ENCODE results near the gene STK24. TPM values are rescaled to one million over a fixed set of nuclear protein-coding genes. Genes with fewer than 3 reads are reported as not detected.

Gene STK24
- total and polyA plus RNA-seq, 2 of the 4 experiments (the other 2 are of a cell fraction) = 29.2 to 43.4 TPM

DNA sequence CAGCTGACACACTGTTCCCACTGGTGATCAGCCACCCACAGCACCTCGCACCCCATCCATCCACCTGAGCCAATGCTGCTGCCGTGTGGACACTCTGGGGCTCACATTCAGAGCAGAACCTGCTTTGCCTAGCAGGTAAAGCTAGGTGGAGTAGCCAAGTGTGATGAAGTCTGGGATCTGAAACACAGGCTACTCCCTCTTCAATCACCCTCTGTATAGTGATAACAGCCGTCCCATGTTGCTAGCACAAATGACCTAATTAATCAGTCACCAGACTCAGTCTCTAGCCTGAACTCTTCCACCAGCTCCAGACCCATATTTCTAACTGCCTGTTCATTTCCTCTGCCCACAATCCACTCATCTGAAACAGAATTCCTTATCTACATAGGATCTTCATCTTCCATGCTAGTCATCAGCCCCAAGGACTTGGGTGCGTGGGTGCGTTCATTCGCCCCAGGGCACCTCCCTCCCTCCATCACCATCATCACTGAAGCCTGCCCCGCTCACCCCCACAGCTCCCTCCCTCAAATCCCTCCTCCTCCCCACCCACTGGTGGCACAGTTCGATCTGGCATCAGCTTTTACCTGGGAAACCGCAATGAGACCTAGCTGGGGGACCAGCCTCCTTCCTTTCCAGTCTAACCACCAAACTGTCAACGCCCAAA lies 19.8 kb downstream of the STK24 start:
- in situ Hi-C loops (cut with MboI; ENCODE audit: low sequenced_read_pairs) = no loop called here
- no peak for TF ChIP-seq RFX5 (IDR thresholded peaks at IDR 0.05; ENCODE audit: low read depth, low read length)
- TF ChIP-seq, protein P1, sequence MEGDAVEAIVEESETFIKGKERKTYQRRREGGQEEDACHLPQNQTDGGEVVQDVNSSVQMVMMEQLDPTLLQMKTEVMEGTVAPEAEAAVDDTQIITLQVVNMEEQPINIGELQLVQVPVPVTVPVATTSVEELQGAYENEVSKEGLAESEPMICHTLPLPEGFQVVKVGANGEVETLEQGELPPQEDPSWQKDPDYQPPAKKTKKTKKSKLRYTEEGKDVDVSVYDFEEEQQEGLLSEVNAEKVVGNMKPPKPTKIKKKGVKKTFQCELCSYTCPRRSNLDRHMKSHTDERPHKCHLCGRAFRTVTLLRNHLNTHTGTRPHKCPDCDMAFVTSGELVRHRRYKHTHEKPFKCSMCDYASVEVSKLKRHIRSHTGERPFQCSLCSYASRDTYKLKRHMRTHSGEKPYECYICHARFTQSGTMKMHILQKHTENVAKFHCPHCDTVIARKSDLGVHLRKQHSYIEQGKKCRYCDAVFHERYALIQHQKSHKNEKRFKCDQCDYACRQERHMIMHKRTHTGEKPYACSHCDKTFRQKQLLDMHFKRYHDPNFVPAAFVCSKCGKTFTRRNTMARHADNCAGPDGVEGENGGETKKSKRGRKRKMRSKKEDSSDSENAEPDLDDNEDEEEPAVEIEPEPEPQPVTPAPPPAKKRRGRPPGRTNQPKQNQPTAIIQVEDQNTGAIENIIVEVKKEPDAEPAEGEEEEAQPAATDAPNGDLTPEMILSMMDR (conservative IDR thresholded peaks at IDR 0.05; ENCODE audit: low read depth, low read length) = no peak
- no peak for TF ChIP-seq MXI1 (IDR thresholded peaks at IDR 0.05; ENCODE audit: borderline replicate concordance, low read depth, low read length)
- TF ChIP-seq RAD21 (IDR thresholded peaks at IDR 0.05; ENCODE audit: low read length) = 0 out of 2 replicates have a peak, but pooled peaks have one; percentile 6
- TF ChIP-seq, protein P2, sequence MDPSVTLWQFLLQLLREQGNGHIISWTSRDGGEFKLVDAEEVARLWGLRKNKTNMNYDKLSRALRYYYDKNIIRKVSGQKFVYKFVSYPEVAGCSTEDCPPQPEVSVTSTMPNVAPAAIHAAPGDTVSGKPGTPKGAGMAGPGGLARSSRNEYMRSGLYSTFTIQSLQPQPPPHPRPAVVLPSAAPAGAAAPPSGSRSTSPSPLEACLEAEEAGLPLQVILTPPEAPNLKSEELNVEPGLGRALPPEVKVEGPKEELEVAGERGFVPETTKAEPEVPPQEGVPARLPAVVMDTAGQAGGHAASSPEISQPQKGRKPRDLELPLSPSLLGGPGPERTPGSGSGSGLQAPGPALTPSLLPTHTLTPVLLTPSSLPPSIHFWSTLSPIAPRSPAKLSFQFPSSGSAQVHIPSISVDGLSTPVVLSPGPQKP (IDR thresholded peaks at IDR 0.05; ENCODE audit: borderline replicate concordance, low read depth, low read length) = no peak
- TF ChIP-seq BHLHE40 (IDR thresholded peaks at IDR 0.05; ENCODE audit: low read depth, low read length) = no peak; the same call in 1 of the 2 replicates
- Histone ChIP-seq H3K4me2 (ENCODE audit: low read depth, low read length) (no peak overlapping the region), H3K56ac (ENCODE audit: extremely low read depth, insufficient read depth, low read length) (no peak overlapping the region), H2BK5ac (ENCODE audit: low read depth, low read length, poor library complexity, severe bottlenecking) (no peak overlapping the region), H4K91ac (ENCODE audit: insufficient read depth, low read depth, low read length) (no peak overlapping the region), H3K27me3 (ENCODE audit: control insufficient read depth, insufficient read depth, low read length) (no peaks in the 10 kb centered on the region), H3K18ac (ENCODE audit: low read depth, low read length) (no peak overlapping the region), H3K9me3 (ENCODE audit: control insufficient read depth, insufficient read depth, low read length) (no peaks in the 10 kb centered on the region), H4K20me1 (ENCODE audit: insufficient read depth, low read length) (peaks cover 84% of the 10 kb centered on the region), H2AK9ac (replicated peaks; ENCODE audit: low read depth, low read length, poor library complexity) (peak overlapping the region; percentile 37), H2BK20ac (ENCODE audit: low read depth, low read length) (no peak overlapping the region), H3K27ac (ENCODE audit: insufficient read depth, low read length) (no peak overlapping the region), H3K36me3 (ENCODE audit: control insufficient read depth, insufficient read depth, low read length) (peaks cover 2% of the 10 kb centered on the region; the same call in 1 of the 2 replicates), H3K14ac (replicated peaks; ENCODE audit: low read depth, low read length) (no peak overlapping the region), H3K9me1 (ENCODE audit: insufficient read depth, low read length) (peaks cover 37% of the 10 kb centered on the region), H3K79me1 (ENCODE audit: low read depth in 1 of 2, low read length in 2 of 2) (peaks cover 16 to 89% of the 10 kb centered on the region in 2 experiments), H2AFZ (replicated peaks; ENCODE audit: low read length, poor library complexity) (no peak overlapping the region), H3K4me3 (ENCODE audit: insufficient read depth, low read depth, low read length) (no peak overlapping the region), H2AK5ac (ENCODE audit: low read depth, low read length) (0 out of 2 replicates have a peak overlapping the region, but pooled peaks have one; percentile 11), H3K4me1 (ENCODE audit: control insufficient read depth, insufficient read depth, low read length) (peaks cover 11% of the 10 kb centered on the region), H3K23ac (ENCODE audit: low read depth, low read length) (peak overlapping the region; percentile 37; the same call in 1 of the 2 replicates), H2BK15ac (ENCODE audit: low read depth, low read length) (no peak overlapping the region), H3K4ac (ENCODE audit: low read depth, low read length) (0 out of 2 replicates have a peak overlapping the region, but pooled peaks have one; percentile 6), H4K5ac (ENCODE audit: low read depth, low read length) (no peak overlapping the region), H2BK120ac (ENCODE audit: low read depth, low read length) (no peak overlapping the region), H4K8ac (ENCODE audit: low read depth in 2 of 2, low read length in 2 of 2) (no peak overlapping the region), H3K9ac (ENCODE audit: low read depth, low read length) (no peak overlapping the region)
- dilution Hi-C loops (cut with HindIII; ENCODE audit: low sequenced_read_pairs, unreplicated experiment) = no loop called here
- WGBS, 2 experiments (ENCODE audit: extremely low coverage in 2 of 2, insufficient read length in 1 of 2) = 62% methylated on average over 4 of the region's 10 CpGs; no CpG with 5 or more reads in 1 of the 2 experiments
- ChIA-PET CTCF (interaction anchor here (0.6 kb wide), 1 partner anchor 9 kb away, joined by 4 read pairs; no protein-coding TSS in a partner anchor), POLR2A (ENCODE audit: unreplicated experiment) (no interaction called here)
- ATAC-seq (ENCODE audit: low read depth) = no peak
- intact Hi-C loops (cut with micrococcal nuclease) = no loop called here
- BruUV-seq (replicated peaks) = no TSS peak
- DNase-seq = peak; percentile 32
